HG03571 (cell line): ENCODE measurements around the gene LCNL1.

ENCODE experiments used
- ATAC-seq: cut with Tn5 transposase; IDR thresholded peaks from one replicate; pipeline ENCODE4 v1.9.1; 2021; ENCODE audit not compliant: unreplicated experiment

The LCNL1 gene

GRCh38 chr9:136946228-136947027, 36.4 kb upstream of the LCNL1 start:
- ATAC-seq = no peak

- ATAC-seq = no peak
Observed at GRCh38 chr9:136947028-136947891, 35.5 kb upstream of the LCNL1 start.

GRCh38 chr9:136947955-136948510, 34.8 kb upstream of the LCNL1 start:
- no peak for ATAC-seq

GRCh38 chr9:136949239-136949816, 33.5 kb upstream of the LCNL1 start:
- no peak for ATAC-seq

- ATAC-seq = peak; percentile 82
Observed at GRCh38 chr9:136949817-136950655, 32.8 kb upstream of the LCNL1 start.

DNA sequence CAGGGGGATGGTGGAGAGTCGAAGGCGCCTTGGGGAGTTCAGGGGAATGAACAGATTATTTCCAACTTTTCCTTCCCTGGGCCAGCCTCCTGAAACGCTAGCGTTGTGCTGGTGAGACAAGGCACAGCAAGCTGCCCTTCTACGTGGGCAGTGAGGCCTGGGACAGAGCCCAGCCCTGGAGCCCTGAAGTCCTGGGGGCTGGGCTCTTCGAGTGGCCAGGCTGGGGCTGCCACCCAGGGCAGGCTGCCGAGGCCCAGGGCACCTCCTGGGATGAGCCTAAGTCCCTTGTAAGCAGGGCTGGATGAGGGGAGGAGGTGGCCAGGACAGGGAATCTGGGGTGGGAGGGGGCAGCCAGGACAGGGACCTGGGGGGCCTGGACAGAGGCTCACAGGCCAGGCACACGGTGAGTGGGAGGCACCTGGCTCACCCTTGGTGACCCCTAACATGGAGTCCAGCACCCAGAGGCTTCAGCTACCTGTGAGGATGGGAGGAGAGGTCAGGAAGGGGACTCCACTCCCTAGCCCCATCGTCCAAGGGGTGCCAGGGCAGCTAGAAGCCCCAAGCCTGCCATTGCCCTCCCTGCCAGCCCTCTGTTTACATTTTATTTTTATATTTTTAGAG, 32.0 kb upstream of the LCNL1 start:
- no peak for ATAC-seq

GRCh38 chr9:136951541-136952320, 31.1 kb upstream of the LCNL1 start, which contains the start of gene LCN12:
LCN12 (plus strand) TSS chr9:136952273; CDS start chr9:136952328, 55 bp downstream.
- ATAC-seq = no peak

GRCh38 chr9:136952321-136952850, 30.4 kb upstream of the LCNL1 start:
- ATAC-seq = no peak

DNA sequence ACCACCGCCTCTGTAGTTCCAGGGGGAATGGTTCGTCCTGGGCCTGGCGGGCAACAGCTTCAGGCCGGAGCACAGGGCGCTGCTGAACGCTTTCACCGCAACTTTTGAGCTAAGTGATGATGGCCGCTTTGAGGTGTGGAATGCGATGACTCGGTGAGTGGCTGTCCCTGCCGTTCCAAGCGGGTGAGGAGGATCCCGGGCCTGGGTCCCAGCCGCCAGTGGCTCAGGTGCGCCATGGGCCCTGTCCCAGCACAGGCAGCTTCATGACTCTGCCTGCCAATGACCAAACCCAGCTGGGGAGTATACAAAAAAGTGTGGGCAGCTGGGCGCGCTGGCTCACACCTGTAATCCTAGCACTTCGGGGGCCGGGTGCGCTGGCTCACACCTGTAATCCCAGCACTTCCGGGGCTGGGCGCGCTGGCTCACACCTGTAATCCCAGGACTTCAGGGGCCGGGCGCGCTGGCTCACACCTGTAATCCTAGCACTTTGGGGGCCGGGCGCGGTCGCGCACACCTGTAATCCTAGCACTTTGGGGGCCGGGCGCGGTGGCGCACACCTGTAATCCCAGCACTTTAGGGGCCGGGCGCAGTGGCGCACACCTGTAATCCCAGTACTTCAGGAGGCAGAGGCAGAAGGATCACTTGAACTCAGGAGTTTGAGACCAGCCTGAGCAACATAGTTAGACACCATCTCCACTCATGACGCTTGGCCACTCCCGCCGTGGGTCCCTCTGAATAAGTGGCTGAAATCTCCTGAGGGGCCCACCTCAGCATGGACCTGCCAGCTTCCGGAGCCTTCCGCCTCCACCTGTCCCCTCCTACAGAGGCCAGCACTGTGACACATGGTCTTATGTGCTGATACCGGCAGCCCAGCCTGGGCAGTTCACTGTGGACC, 29.7 kb upstream of the LCNL1 start:
- ATAC-seq = no peak

GRCh38 chr9:136953771-136954269, 29.0 kb upstream of the LCNL1 start:
- no peak for ATAC-seq

DNA sequence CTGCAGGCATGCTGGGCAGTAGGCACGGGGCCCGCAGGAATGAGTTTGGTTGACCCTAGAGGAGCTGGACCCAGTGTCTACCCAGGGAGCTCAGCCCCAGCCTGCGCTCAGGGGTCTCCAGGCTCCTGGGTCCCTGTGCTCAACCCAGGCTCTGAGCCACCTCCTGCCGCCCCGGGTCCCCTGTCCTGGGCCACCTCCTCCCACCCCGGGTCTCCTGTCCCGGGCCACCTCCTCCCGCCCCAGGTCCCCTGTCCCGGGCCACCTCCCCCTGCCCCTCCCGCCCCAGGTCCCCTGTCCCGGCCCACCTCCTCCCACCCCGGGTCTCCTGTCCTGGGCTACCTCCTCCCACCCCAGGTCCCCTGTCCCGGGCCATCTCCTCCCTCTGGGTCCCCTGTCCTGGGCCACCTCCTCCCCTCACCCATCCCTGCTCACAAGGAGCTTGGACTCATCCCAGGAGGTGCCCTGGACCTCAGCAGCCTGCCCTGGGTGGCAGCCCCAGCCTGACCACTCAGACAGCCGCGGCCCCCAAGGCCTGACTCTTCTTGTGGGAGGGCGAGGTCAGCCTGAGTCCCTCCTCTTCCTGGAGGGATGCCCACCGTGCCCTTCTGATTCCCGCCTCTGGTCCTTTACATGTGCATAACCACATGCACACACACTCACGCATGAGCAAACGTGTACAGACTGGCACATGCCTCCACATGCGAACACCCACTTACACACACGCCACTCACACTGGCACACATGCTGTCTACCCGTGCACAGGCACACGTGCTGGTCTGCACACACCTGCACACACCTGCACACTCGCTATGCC, 28.3 kb upstream of the LCNL1 start:
- no peak for ATAC-seq

GRCh38 chr9:136955202-136955942, 27.4 kb upstream of the LCNL1 start:
- no peak for ATAC-seq

- ATAC-seq = no peak
Observed at GRCh38 chr9:136955943-136956335, 26.9 kb upstream of the LCNL1 start.

DNA sequence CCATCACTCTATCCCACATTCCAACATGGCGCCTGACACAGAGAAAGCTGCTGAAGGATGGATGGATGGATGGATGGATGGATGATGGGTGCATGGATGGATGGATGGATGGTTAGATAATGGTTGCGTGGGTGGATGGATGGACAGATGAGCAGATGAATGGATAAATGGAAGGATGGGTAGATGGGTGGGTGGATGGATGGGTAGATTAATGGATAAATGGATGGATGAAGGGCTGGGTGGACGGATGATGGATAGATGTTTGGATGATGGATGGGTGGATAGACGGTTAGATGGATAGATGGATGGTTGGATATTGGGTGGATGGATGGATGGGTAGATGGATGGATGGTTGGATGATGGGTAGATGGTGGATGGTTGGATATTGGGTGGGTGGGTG, 26.2 kb upstream of the LCNL1 start:
- no peak for ATAC-seq

GRCh38 chr9:136957461-136957860, 25.3 kb upstream of the LCNL1 start:
- ATAC-seq = no peak

GRCh38 chr9:136957901-136958300, 24.9 kb upstream of the LCNL1 start:
- no peak for ATAC-seq
